Stimulated activated CD4-positive, alpha-beta T cell treated with anti-CD3 and anti-CD28 coated beads, Interleukin-2, amount 100 ng/mL, for 48 hours (primary cell): ENCODE data around the gene DNAH14.
"Not testable (repeated sequence)": the region's sequence is repeated elsewhere in the genome, so short reads cannot be mapped to it uniquely, and the experiment has no call there.

Experiments used
- DNase-seq, 2 donors: peaks; one replicate each; pipeline ENCODE4 v3.0.0-alpha.2; 2020

DNAH14 gene

DNA sequence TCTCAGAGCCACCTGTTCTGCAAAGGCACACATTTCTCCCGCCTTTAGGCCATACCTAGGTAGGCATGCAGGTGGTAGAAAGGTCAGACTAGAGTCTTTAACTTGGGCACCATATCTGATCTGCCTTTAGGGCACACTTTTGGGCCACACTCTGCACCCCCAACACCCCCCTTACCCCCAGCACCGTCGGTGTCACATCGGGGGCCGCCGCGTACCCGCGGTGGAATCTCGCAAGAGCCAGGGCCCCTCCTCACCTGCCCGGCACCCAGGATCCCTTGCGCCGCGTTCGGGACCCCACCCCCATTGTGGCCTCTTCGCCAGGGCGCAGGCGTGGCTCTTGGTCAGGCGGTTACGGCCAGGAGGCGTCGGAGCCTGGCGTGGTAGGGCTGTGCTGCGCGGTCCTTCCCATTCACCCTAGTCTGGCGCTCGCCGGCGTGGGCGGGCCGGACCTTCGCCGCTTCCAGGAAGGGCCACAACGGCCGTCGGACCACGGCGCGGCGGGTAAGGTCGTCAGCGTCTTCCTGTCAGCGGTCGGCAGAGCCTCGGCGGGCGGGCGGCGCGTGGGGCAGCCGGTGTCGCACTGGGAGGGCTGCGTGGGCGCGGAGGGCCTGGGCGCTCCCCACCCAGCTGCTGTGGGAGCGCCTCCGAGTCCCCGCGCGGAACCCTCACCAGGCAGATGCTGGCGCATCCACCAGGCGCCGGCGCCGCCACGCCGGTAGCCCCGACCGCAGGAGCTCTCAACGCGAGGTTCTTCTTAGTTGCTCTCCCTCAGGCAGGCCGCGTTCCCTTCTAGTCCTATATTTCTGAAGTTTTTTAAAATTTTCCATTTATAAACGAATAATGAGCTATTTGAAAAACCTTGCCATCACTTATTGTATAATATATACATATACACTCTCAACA is at the start of gene DNAH14:
Gene DNAH14, plus strand, starts transcription at position 341 of the 903 bp plus-strand sequence. CDS start 23,028 bp downstream, outside the sequence.
- peak in 1 of 2 donors; percentile 0 for DNase-seq

DNA sequence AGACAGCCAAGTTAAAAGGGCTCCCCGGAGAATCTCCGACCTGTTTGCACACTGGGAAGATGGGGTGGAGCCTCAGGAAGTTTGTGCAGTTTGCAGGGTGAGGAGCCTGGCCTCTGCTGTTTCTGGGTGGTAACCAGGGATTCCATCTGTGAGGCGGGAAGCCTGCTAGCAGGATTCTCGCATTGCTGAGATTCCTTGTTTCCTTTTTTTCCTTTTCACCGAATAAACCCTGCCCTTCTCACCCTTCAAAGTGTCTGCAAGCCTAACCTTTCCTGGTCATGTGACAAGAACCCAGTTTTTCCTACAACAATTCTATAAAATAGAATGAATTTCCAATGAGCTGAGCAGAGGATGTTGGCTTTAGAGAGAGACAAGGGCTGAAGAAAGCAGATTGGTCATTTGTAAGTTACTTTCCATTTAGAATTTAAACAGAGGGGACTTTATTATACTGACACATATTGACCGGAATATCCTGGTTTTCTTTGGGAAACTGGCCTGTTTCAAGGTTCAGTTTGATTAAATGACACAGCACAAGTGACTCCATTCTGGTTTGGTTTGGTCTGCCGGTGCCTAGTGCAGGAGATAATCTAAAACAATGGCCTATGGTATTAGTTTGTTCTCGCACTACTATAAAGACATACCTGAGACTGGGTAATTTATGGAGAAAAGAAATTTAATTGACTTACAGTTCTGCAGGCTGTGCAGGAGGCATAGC is 48.7 kb upstream of the DNAH14 start:
- DNase-seq, result no peak

DNA sequence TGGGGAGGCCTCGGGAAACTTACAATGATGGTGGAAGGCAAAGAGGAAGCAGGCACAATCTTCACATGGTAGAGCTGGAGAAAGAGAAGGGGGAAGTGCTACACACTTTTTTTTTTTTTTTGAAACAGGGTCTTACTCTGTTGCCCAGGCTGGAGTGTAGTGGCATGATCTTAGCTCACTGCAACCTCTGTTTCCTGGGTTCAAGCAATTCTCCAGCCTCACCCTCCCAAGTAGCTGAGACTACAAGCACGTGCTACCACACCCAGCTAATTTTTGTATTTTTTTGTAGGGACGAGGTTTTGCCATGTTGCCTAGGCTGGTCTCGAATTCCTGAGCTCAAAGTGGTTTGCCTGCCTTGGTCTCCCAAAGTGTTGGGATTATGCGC is 48.2 kb upstream of the DNAH14 start:
- DNase-seq, result not testable (repeated sequence)

DNA sequence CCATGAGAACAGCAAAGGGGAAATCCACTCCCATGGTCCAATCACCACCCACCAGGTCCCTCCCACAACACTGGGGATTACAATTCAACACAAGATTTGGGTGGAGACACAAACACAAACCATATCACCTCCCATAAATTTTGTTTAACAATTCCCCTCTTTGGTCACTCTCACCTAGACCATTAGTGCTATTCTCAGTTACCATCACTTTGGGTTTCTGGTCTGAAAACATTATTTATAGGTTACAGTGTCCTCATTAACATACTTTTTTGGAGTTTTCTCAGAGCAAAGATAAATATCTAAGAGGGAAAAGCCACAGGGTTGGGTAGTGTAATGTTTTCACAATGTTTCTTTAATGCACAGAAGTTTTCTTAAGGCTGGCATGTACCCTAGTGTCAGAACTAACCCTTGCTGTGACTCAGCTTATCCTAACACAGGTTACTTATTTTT is 47.7 kb upstream of the DNAH14 start:
- no peak for DNase-seq

DNA sequence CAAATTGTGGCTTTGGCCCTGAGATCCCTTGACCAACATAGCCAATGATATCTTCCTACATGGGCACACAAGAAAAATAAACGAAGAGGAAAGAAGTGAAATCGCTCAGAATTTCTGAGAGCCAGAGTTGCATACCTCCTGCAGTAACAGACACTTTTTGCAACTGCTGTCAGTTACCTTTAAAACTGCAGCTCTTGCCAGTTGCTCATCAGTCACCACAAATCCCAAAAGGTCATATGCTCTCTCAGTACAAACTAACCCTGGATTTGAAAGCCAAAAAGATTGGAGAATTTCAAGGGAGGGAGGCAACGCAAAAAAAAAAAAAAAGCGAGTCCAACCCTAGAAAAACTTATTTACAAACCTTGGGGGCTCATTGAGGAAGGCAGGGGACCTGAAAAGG is 47.2 kb upstream of the DNAH14 start:
- DNase-seq, result no peak

DNA sequence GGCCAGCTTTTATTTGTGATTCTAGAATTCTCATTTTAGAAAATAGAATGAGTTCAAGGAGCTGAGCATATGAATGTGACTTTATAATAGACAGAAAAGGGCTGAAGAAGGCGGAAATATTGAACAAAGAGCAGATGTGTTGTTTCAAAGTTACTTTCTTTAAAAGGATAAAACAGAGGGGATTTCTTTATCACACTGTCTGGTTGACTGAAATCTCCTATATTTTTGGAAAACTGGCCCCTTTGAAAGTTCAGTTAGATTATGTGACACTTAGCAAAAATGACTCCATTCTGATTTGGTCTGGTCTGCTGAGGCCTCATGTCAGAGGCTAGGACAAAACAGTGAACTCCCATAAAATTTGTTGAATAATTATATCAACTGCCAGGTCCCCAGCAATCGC is 46.4 kb upstream of the DNAH14 start:
- no peak for DNase-seq

DNA sequence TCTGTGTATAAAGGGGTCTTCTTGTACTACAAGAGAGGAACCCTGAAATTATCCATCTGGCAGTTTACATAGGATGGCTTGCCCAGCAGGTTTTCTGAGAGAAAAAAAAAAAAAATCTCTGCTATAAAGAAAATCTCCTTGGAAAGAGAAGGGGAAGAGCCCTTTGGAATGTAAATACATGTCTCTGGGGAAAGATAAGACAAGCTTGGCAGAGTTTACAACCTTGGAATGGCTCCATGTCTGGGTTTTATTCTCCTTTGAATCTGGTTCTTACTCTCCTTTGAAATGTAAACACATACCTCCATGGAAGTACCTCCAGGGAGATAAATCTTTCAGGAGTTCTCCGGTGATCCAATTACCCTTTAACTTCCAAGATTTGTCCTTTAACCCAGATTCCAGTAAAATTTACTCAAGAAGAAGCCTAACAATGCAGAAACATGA is 45.1 kb upstream of the DNAH14 start:
- no peak for DNase-seq

DNA sequence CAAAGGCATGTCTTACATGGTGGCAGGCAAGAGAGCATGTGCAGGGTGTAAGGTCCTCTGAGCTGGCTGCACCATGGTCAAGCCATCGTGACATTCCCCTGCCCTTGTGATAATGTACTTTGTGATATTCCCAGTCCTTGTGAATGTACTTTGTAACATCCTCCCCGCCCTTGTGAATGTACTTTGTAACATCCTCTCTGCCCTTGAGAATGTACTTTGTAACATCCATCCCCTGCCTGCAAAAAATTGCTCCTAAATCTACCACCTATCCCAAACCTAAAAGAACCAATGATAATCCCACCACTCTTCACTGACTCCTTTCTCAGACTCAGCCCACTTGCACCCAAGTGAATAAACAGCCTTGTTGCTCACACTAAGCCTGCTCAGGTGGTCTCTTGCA is 44.1 kb upstream of the DNAH14 start:
- not testable (repeated sequence) for DNase-seq

DNA sequence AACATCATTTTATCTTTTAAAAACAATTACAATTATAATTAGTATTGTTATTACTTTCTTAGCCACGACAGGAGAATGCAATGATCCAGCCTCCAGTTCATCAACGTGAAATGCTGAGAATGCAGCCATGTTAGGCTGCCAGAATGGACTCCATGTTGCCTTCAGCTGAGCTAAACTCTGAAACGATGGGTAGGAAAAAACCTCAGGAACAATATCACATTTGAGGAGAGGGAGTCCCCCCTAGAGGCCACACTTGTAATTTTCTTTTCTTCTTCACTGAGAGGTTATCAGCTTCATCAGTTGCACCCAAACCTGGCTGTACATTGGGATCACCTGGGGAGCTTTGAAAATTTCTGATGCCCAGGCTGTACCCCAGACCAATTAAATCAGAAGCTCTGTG is 34.6 kb upstream of the DNAH14 start:
- no peak for DNase-seq

DNA sequence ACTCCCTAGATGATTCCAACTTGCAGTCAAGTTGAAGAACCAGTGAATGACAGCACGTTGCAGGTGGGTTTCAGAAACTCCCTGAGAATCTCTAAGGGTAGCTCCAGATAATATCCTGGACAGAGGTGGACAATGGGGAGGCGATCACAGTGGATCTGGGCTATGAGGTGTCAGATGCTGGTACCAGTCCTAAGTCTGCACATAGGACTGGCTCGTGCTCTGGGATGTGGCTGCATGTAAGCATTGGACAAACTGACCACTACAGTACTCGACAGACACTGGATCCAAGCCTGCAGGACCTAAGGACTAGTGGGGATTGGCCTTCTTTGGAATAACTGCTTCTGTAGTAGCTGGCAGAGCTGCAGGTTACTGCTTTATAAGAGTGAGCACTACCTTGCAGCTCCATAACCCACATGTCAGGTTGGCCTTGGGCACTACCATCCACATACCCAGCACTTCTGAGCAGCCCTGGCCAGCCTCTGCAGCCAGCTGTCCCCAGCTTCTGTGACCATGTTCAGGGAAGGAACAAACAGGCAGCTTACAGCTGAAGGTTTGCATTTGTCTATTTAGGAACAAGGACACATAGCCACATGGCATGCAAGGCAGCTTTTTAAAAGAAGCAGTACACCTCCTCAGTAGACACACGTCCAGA is 33.2 kb upstream of the DNAH14 start:
- no peak for DNase-seq

DNA sequence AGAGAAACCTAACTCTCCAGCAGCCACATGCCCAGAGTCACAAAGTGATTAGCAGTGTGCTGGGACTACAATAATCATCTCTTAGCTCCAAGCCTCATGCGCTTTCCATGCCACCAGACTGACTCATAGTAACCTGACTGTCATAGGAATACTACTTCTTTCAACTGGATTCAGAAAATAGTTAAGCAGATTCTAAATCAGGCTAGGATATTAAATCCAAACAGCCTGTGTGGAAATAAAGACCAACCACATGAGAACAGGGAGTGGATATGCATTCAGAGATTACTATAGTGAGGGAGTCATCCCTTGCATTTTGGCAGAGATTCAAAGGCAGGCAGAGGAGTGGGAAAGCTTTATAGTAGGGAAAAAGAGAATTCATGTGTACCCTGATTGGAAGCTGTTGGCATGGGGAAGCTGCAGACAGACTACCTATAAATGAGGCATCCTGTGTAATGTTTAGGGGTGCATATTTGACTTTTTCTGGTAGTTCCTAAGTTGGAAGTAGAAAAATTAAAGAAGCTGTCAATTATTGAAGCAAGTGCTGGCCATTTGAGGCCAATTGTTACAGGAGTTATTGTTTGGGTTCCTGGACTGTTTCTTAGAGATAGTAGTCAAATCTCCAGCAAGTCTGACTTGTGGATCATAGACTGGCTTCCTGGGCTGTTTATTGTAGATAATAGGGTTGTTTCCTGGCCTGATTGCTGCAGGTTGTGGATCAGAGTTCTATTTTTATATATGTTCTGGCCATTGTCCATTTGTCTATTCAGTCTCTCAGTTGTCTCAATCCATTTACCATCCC is 31.7 kb upstream of the DNAH14 start:
- DNase-seq, result no peak

DNA sequence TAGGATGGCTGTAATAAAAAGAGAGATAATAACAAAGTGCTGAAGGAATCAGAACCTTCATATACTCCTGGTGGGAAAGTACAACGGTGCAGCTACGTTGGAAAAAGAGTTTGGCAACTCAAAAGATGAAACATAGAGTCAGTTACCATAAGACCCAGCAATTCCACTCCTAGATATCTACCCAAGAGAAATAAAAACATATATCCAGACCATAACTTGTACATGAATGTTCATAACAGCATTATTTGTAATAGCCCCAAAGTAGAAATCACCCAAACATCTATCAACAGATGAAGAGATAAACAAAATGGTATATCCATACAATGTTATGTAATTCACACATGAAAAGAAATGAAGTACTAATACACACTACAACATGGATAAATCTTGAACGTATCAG is 30.5 kb upstream of the DNAH14 start:
- DNase-seq, result no peak

DNA sequence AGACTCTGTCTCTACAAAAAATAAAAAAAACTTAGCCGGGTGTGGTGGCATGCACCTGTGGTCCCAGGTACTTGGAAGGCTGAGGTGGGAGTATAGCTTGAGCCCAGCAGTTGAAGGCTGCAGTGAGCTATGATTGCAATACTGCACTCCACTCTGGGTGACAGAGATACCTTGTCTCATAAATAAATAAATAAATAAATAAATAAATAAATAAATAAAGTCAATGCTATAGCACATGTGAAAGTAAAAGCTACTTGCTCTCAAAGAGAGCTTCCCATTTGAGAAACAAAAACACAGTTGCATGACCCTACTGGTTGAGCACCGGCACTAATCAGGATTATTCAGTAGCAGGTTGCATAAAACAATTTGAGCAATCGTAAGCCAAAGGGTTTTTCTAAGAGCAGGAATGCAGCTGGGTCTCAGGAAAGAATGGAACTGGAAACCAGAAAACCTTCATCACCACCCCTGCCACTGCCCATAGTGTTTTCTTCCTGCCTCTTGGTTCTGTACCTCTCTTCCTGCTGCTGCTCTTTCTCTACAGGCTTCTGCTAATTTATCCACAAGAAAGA is 29.3 kb upstream of the DNAH14 start:
- DNase-seq, result no peak

DNA sequence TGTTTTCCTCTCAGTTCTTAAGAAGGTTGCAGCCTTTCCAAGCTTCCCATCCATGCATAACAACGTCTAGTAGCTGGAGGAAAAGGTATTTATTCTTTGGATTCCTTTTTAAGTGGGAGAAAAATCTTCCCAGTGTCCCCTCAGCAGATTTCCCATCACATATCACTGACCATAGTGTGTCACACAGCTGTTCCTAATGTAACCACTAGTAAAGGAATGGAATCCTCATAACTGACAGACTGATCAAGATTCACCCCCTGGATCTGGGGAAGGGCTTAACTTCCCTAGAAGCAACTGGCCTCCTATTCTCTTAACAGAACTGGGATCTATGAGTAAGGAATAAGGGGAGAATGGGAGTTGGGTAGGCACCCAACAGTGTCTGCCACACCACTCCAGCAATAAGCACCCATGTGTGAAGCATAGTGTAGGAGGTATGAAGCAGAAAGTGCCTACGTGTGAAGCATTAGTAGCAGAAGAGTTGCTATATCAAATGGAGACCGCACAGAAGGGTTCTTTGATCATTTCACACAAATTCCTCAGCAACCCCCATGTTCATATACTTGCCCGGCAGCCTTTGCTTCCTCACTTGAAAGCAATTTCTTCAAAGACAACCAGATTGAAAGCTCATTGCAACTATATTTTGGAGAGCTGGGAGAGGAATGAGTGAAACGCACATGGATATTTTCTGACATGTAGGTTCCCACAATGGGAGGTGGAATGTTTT is 28.2 kb upstream of the DNAH14 start:
- no peak for DNase-seq

DNA sequence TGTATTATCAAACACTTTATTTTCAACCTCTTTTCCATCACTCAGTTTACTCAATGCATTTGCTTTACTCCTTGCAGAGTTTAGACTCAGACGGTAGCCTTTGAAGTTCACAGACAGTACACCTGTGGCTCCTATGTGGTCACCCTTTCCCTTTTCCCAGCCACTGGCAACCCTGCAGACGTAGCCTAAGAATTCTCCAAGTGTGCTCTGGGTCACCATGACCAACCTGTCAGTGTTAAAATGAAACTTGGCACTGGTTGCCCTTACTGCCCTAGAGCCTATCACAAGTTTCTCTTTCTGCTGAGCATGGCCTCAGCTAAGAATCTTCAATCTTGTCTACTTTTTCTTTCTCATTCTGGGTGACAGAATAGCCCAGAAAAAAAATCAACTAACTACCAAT is 25.5 kb upstream of the DNAH14 start:
- no peak for DNase-seq

DNA sequence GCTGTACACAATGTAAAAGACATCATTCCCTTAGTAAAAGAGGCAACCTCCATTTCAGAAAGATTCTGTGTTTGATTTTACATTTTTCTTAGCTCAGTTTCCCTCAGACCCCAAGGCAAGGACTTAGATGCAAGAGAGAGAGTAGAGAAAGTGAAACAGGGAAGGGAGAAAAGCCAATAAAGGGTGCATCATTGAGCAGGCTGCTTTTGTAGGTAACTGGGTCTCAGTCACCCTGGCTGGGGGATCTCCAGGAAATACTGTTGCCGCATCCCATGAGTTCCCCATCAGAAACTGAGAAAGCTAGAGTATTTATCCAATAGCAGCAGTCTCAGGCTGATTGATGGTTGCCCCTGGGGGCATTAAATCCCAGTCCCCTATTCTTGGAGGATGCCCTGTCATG is 23.1 kb upstream of the DNAH14 start:
- DNase-seq, result no peak

DNA sequence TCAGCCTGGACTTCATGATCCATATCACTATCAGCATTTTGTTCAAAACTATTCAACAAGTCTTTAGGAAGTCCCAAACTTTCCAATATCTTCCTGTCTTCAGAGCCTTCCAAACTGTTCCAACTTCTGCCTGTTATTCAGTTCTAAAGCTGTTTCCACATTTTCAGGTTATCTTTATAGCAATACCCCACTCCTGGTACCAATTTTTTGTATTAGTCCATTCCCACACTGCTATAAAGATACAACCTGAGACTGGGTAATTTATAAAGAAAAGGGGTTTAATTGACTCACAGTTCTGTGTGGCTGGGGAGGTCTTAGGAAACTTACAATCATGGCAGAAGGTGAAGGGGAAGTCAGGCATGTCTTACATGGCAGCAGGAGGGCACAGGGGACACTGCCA is 18.3 kb upstream of the DNAH14 start:
- DNase-seq, result no peak

DNA sequence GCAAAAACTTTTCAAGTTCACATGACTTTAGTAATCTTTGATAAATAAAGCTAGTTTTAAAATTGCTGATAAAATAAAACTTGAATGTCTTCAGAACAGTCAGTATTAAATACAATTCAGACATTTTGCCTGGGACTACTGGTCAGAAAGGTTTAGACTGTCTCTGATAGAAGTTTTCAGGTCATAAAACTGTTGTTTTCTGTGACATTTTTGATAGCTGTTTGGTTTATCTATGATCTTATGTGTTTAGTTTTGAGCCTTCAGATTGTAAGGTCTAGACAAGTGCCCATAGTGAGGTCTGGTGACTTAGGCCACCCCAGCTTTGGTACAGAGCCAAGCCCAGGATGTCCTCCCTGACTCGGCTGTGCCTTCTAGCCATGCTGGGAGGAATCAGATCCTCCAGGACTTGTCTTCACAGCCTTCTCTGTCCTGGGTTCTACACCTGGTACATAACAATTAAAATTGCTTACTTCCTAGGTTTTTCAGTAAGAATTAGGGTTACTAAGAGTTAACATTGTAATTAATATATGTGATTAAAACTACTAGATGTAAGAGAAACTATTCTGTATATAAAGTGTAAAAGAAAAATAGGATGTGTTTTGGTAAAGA is 15.1 kb upstream of the DNAH14 start:
- no peak for DNase-seq

DNA sequence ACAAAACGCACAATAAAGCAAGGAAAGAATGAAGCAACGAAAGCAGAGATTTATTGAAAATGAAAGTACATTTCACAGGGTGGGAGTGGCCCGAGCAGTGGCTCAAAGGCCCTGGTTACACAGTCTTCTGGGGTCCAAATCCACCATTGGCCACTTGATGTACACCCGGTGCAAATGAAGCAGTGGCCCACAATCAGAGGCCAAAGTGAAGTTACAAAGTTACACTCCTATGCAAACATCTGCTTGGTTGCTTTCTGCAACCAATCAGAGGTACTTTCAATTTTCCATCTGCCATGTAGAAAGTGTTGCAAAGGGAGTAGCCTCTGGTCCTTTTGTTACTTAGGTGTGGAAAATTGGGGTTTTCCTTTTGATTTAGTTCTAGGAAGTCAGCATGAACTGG is 10.0 kb upstream of the DNAH14 start:
- DNase-seq, result no peak

DNA sequence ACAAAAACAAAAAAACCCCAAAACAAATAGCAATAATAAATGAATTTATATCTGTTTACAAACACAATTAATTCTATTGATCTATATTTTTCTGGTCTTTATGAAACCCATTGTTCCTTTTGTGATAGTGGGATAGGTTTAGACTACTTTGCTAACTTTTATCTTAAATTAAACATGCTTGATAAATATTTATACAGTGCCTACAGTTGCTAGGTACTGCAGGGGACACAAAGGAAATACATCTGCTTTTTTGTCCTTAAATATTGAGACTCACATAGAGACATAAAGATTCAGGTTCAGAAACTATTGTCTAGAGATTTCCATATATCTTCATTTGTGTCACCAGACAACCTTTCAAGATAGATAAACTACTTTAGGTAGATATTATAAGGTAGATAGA is 8.5 kb upstream of the DNAH14 start:
- no peak for DNase-seq

DNA sequence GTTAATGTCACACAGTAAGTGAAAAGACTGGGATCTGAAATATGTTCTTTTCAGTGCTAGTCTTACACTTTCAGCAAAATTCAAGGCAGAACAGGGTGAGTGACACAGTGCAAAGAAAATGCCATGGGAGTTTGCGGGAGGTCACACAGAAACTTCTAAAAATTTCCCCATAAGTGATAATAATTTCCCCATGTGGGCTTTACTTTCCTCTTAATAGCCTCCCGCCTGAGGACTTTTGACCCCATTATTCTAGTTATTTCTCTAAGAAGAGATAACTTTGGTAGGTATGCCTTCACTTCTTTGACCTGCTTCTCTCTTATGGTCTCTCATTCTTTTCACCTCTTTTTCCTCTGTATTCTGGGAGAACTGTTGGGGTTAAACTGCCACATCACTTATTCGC is 8.1 kb upstream of the DNAH14 start:
- DNase-seq, result no peak
